Amniotic stem cell (primary cell): ENCODE measurements around the gene CD82.
"Not testable (repeated sequence)": the region's sequence is repeated elsewhere in the genome, so short reads cannot be mapped to it uniquely, and the experiment has no call there.

Experiments
- DNase-seq: peaks from one replicate; lab custom pipeline; 2025; lab: John Stamatoyannopoulos, UW

CD82 gene

GRCh38 chr11:44631831-44632230 is 66.4 kb downstream of the CD82 start:
- no peak for DNase-seq

- no peak for DNase-seq
Observed at GRCh38 chr11:44632466-44633123, 67.1 kb downstream of the CD82 start.

GRCh38 chr11:44633641-44634040 is 68.2 kb downstream of the CD82 start:
- no peak for DNase-seq

GRCh38 chr11:44634401-44635281 is 69.2 kb downstream of the CD82 start:
- no peak for DNase-seq

GRCh38 chr11:44637487-44637886 is 72.0 kb downstream of the CD82 start:
- DNase-seq: no peak

GRCh38 chr11:44638032-44638431 is 72.6 kb downstream of the CD82 start:
- no peak for DNase-seq

- no peak for DNase-seq
Observed at GRCh38 chr11:44643217-44643616, 77.8 kb downstream of the CD82 start.

- DNase-seq: no peak
Observed at GRCh38 chr11:44645827-44646226, 80.4 kb downstream of the CD82 start.

DNA sequence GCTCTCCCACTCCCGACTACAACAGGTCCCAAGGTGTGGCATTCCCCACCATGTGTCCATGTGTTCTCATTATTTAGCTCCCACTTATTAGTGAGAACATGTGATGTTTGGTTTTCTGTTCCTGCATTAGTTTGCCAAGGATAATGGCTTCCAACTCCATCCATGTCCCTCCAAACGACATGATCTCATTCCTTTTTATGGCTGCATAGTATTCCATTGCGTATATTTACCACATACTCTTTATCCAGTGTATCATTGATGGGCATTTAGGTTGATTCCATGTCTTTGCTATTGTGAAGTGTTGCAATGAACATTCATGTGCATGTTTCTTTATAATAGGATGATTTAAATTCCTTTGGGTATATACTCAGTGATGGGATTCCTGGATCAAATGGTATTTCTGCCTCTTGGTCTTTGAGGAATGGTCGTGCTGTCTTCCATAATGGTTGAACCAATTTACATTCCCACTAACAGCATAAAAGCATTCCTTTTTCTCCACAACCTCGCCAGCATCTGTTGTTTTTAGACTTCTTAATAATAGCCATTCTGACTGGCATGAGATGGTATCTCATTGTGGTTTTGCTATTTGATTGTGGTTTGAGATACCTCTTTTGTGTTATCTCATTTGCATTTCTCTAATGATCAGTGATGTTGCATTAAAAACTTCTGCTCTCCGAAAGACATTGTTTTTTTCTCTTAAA is 81.9 kb downstream of the CD82 start:
- DNase-seq: not testable (repeated sequence)

GRCh38 chr11:44648109-44648508 is 82.6 kb downstream of the CD82 start:
- no peak for DNase-seq

GRCh38 chr11:44651535-44652155 is 86.2 kb downstream of the CD82 start:
- no peak for DNase-seq

- DNase-seq: no peak
Observed at GRCh38 chr11:44652901-44653644, 87.6 kb downstream of the CD82 start.

DNA sequence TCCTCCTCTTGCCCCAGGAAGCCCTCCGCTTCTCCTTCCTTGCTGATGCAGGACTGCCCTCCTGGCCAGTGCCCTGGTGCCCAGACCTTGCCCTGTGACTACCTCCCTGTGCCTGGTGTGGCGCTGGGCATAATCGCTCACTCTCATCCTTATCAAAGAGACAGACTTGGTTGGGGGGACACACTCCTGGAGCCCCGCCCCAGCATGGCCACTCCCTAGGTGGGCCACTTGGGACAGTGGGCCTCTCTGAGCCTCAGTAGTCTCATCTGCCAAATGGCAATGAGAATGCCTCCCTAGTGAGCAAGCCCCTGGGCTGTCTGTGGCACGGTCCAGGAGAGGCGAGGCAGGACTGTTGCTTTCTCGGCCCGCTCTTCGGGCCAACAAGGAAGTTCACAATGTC is 88.6 kb downstream of the CD82 start:
- no peak for DNase-seq

DNA sequence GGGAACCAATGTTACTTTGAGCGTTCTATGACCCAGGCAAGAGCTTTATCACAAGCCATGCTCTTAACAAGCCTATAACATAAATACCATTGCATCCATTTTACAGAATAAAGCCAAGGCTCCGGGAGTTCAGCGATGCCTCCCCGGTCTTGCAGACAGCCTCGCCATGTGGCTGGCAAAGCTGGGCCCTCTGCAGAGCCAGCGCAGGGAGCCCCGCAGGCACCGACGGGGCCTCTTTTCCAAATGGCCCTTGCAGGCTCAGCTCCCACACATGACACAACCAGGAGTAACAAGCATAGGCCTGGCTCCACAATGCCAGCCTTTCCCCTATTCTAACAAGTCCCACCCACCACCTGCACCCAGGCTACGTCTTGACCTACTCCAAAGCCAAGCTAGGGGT is 89.1 kb downstream of the CD82 start:
- no peak for DNase-seq

- DNase-seq: no peak
Observed at GRCh38 chr11:44657836-44658505, 92.5 kb downstream of the CD82 start.

- DNase-seq: no peak
Observed at GRCh38 chr11:44658506-44658850, 93.0 kb downstream of the CD82 start.

- DNase-seq: no peak
Observed at GRCh38 chr11:44659641-44660040, 94.2 kb downstream of the CD82 start.

GRCh38 chr11:44660535-44660934 is 95.1 kb downstream of the CD82 start:
- not testable (repeated sequence) for DNase-seq

DNA sequence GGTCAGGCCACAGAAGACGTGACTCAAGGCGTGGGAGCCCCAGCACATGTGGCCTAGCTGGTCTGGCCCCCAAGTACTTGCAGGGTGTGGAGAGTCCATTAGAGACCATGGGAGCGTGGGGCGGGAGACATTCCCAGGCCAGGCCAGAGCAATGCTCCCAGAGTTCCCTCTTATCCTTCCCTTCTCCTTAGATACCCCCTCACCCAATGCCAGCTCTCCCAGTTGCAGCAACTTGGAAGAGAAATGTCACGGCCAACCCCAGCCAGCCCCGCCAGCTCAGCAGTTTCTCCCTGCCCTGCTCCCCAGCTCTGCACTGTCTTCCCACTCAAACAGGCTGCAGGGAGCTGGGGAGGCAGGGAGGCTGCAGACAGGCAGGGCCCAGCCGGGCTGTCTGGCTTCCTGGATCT is 95.9 kb downstream of the CD82 start:
- no peak for DNase-seq
